Adrenal gland (tissue), 12 donors: ENCODE data around the gene SLC9A3. TPM values are rescaled to one million over a fixed set of nuclear protein-coding genes. Genes with fewer than 3 reads are reported as not detected.

Source experiments
- DNase-seq, 7 donors: peaks; one replicate each; pipeline ENCODE4 v3.0.0-alpha.2; 2019 to 2020
- H3K27ac ChIP-seq, 5 donors: fragments of 200-600 bp; sonication (generic) in 4 of 5; 1 replicate in 3 of 5; 2 replicates in 2 of 5; pipeline versions ENCODE4 v1.5.1 to v1.8.0; 2016 to 2020; ENCODE audit warnings: mild to moderate bottlenecking in 1 of 5
- H3K27me3 ChIP-seq: fragments of 200-600 bp; 2 replicates; pipeline ENCODE4 v1.8.0; 2021
- H3K36me3 ChIP-seq, 2 donors: fragments of 200-600 bp; replicated peaks in 1 of 2; 1 replicate in 1 of 2; 2 replicates in 1 of 2; pipeline versions ENCODE4 v1.5.1 to v1.8.0; 2018 to 2022
- H3K4me1 ChIP-seq, 2 donors: fragments of 200-600 bp; replicated peaks in 1 of 2; 1 replicate in 1 of 2; 2 replicates in 1 of 2; pipeline versions ENCODE4 v1.5.1 to v1.8.0; 2018 to 2021
- H3K4me3 ChIP-seq, 4 donors: fragments of 200-600 bp; sonication (generic) in 3 of 4; one replicate each; pipeline ENCODE4 v1.5.1; 2016 to 2018
- H3K9me3 ChIP-seq, 3 donors: fragments of 200-600 bp; sonication (generic) in 1 of 3; replicated peaks in 1 of 3; 1 replicate in 2 of 3; 2 replicates in 1 of 3; pipeline versions ENCODE4 v1.5.1 to v1.8.0; 2016 to 2021
- POLR2A ChIP-seq, 2 donors: fragments of 450-650 bp; IDR thresholded peaks; one replicate each; pipeline ENCODE4 v1.6.1; 2017; ENCODE audit warnings: antibody characterized with exemption in 2 of 2, mild to moderate bottlenecking in 2 of 2, moderate library complexity in 1 of 2
- WGBS, 4 donors: extraction: QIAGEN DNeasy Blood & Tissue Kit in 2 of 4; methylation state at CpG; one replicate each; pipeline versions ENCODE4 v1.1.5 to v1.1.7; 2013 to 2017; 5-methylcytosine and 5-hydroxymethylcytosine counted together
- intact Hi-C, 2 donors: fragments of 100-400 bp; cut with DNase I; formaldehyde crosslinking; loops; one replicate each; pipeline versions ENCODE4 v1.14.1 to v1.15.0; 2022 to 2023
- polyA plus RNA-seq, 3 donors: library from polyadenylated mRNA; stranded (reverse); fragments of 200-250 nt in 2 of 3; fragments of 350-450 nt in 1 of 3; fragmentation: Illumina TruSeq in 1 of 3; extraction: RNeasy Lipid Tissue Mini Kit (QIAGEN cat#74804) in 1 of 3; gene quantifications; one replicate each; pipeline ENCODE4 v1.2.3, GENCODE V29; 2013 to 2014
- total RNA-seq, 9 donors: library from RNA; depleted of rRNA in 4 of 9; stranded (reverse); fragments of >200 nt in 4 of 9; fragments of 120-200 nt in 1 of 9; fragmentation: NEBNext Ultra II Directional in 1 of 9; extraction: Animal tissue kit (Norgen Biotek cat#: 25700) in 1 of 9; gene quantifications; one replicate each; pipeline versions ENCODE4 v1.1.0 to v1.2.4, GENCODE V29; 2013 to 2023
- TF ChIP-seq, protein P1 (sequence below), 6 experiments: fragments of 450-650 bp in 4 of 6; fragments of 200-600 bp in 2 of 6; sonication (generic) in 1 of 6; IDR thresholded peaks; 1 replicate in 5 of 6; 2 replicates in 1 of 6; pipeline versions ENCODE4 v1.5.1 to v1.8.0; 2016 to 2021; ENCODE audit warnings: antibody characterized with exemption in 6 of 6, mild to moderate bottlenecking in 2 of 6, moderate library complexity in 1 of 6
- donor health status: healthy with polysubstance abuse.
- donor health status: Bipolar disorder and iron deficiency.
- donor health status: DM: yes; HTN: yes; CAD: no.
- donor health status: DM: no; HTN: no; CAD: no.
- donor health status: DM: no; HTN: no; CAD: no.
- donor health status: DM: yes; HTN: yes; CAD: no.

Gene SLC9A3
- total and polyA plus RNA-seq, 12 donors: 0.83 to 5.5 (median 1.7) TPM

DNA sequence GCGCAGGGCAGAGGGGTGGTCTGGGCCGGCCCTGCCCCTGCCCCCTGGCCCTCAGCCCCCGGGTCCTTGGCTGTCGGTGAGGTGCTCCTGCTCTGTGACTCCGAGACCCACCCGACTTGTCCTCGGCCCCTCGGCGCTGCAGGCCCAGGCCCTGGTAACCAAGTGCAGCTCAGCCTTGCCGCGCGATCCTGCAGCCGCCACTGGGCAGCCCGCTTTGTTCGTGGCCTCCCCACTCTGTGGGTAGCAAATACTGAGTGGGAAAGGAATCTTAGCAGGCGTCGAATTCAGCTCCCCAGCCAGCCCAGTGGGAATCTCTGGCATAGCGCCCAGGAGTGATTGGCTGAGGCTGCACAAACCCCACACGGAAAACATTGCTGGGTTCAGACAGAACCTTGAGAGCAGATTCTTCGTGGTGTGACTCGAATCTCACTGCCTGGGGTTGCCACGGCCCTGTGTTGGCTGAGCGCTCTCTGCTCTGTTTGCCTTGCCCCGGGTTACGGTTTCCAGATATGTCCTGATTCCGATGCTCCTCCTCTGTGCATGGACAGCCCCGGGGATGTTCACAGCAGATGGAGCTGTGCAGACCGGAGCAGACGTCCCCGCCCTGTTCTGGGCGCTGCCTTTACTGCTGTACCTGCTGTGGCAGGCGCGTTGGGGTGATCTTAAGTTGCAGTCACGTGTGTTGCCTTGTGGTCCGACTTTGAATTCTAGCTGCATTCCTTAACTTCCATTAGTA, 94.6 kb downstream of the SLC9A3 start:
- intact Hi-C loops: no loop called here
- H3K4me1 ChIP-seq: no peaks in the 10 kb centered on the region
- TF ChIP-seq, protein P1, sequence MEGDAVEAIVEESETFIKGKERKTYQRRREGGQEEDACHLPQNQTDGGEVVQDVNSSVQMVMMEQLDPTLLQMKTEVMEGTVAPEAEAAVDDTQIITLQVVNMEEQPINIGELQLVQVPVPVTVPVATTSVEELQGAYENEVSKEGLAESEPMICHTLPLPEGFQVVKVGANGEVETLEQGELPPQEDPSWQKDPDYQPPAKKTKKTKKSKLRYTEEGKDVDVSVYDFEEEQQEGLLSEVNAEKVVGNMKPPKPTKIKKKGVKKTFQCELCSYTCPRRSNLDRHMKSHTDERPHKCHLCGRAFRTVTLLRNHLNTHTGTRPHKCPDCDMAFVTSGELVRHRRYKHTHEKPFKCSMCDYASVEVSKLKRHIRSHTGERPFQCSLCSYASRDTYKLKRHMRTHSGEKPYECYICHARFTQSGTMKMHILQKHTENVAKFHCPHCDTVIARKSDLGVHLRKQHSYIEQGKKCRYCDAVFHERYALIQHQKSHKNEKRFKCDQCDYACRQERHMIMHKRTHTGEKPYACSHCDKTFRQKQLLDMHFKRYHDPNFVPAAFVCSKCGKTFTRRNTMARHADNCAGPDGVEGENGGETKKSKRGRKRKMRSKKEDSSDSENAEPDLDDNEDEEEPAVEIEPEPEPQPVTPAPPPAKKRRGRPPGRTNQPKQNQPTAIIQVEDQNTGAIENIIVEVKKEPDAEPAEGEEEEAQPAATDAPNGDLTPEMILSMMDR (IDR thresholded peaks at IDR 0.05): no peak
- TF ChIP-seq POLR2A (IDR thresholded peaks at IDR 0.05): no peak
- no peaks in the 10 kb centered on the region for H3K9me3 ChIP-seq
- no peak overlapping the region for H3K27ac ChIP-seq
- peak in 2 of 7 donors; percentile 18 to 44 for DNase-seq
- WGBS, 4 donors: 66 to 78% (median 71%) methylated on average over 11 to 35 of the region's 35 CpGs
- H3K27me3 ChIP-seq: no peaks in the 10 kb centered on the region
- no peak overlapping the region for H3K4me3 ChIP-seq
- H3K36me3 ChIP-seq: no peaks in the 10 kb centered on the region

DNA sequence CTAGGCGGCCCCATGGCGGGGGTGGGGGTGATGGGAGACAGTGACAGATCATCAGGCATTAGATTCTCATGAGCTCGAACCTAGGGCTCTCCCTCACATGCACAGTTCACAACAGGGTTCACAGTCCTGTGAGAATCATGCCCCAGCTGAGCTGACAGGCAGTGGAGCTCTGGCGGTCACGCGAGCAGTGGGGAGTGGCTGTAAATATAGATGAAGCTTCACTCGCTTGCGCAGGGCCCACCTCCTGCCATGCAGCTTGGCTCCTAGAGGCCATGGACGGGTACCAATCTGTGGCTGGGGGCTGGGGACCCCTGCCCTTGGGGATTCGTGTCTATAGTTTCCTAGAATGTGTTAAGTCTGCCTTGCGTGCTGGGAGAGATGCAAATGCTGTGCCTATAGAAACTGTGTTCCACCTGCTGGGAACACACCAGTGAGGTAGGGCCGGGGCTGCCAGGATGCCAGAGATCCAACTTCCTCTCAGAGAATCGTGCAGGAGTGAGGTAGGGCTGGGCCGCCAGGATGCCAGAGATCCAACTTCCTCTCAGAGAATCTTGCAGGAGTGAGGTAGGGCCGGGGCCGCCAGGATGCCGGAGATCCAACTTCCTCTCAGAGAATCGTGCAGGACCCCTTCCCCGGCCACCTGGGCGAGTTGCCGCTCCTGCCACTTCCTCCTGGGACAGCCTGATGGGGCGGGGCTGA, 95.3 kb downstream of the SLC9A3 start:
- DNase-seq: peak in 1 of 7 donors; percentile 39
- H3K9me3 ChIP-seq: no peaks in the 10 kb centered on the region
- H3K4me1 ChIP-seq: no peaks in the 10 kb centered on the region
- TF ChIP-seq, protein P1 (IDR thresholded peaks at IDR 0.05): no peak
- no peak for TF ChIP-seq POLR2A (IDR thresholded peaks at IDR 0.05)
- no peaks in the 10 kb centered on the region for H3K36me3 ChIP-seq
- WGBS, 4 donors: 79 to 91% (median 82%) methylated on average over 12 to 22 of the region's 22 CpGs
- intact Hi-C loops: no loop called here
- no peak overlapping the region for H3K4me3 ChIP-seq
- H3K27me3 ChIP-seq: no peaks in the 10 kb centered on the region
- H3K27ac ChIP-seq: no peak overlapping the region

DNA sequence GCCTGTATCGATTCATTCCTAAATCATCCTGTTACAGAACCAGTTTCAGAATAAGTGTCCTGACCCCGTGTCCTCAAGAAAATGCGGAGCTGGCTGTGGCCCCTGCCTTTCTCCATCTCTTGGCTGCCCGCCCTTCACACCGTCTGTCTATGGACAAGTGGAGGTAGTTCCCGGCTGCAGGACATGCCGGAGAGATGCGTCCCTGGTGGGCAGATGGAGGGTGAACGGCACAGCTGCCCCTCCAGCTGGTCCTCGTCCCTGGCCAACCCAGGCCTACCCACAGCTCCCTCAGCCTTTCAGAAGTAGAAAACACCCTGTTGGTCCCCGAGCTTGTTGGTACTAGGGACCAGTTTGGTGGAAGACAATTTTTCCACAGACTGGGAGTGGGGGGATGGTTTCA, 96.0 kb downstream of the SLC9A3 start:
- peak in 1 of 7 donors; percentile 13 for DNase-seq
- Histone ChIP-seq H3K27me3 (no peaks in the 10 kb centered on the region), H3K27ac (no peak overlapping the region), H3K9me3 (no peaks in the 10 kb centered on the region), H3K4me3 (no peak overlapping the region), H3K4me1 (no peaks in the 10 kb centered on the region), H3K36me3 (no peaks in the 10 kb centered on the region)
- intact Hi-C loops: no loop called here
- 87 to 97% (median 91%) methylated on average over 7 to 11 of the region's 11 CpGs for WGBS, 4 donors
- TF ChIP-seq, protein P1 (IDR thresholded peaks at IDR 0.05): no peak
- TF ChIP-seq POLR2A (IDR thresholded peaks at IDR 0.05): no peak

DNA sequence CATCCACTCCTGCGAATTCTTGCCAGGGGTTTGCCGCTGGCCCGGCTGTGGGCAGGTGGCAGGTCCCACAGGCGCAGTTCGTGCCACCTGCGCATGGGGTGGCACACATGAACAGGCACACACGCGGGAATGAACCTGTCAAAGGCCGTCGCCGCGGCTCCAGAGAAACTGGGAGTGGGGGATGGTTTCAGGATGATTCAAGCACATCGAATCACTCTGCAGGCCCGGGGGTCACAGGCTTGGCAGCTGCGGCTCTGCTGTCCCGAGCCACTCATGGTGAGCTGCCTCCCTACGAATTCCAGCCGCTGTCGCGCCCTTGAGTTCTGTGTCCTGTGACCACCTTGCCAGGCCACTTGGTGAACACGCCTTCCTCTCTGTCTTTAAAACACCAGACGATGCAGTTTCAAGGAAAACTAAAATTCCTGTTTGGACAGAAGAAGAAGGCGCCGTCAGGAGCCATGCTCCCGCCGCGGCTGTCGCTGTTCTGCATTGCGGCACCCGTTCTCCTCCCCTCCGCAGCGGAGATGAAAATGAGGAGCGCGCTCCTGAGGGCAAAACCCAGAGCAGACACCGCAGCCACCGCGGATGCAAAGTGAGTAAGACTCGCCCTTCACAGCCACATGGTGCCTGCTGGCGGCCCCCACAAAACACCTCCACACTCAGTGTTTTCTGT, 96.7 kb downstream of the SLC9A3 start:
- no peaks in the 10 kb centered on the region for H3K36me3 ChIP-seq
- intact Hi-C loops: no loop called here
- WGBS, 4 donors: 94 to 96% (median 95%) methylated on average over 32 to 39 of the region's 39 CpGs
- DNase-seq: peak in 2 of 7 donors; percentile 11 to 31
- no peak overlapping the region for H3K4me3 ChIP-seq
- no peaks in the 10 kb centered on the region for H3K9me3 ChIP-seq
- no peak overlapping the region for H3K27ac ChIP-seq
- no peaks in the 10 kb centered on the region for H3K4me1 ChIP-seq
- H3K27me3 ChIP-seq: no peaks in the 10 kb centered on the region
- no peak for TF ChIP-seq POLR2A (IDR thresholded peaks at IDR 0.05)
- TF ChIP-seq, protein P1 (IDR thresholded peaks at IDR 0.05): no peak
